GM19035 (cell line): ENCODE results near the gene LUZP2.

Source experiments
- ATAC-seq: cut with Tn5 transposase; IDR thresholded peaks from one replicate; pipeline ENCODE4 v1.9.1; 2021; ENCODE audit not compliant: unreplicated experiment

The LUZP2 gene

GRCh38 chr11:24708616-24709015 is 211.8 kb downstream of the LUZP2 start:
- ATAC-seq, result no peak

GRCh38 chr11:24709928-24710565 is 213.2 kb downstream of the LUZP2 start:
- ATAC-seq, result no peak

GRCh38 chr11:24714601-24715000 is 217.7 kb downstream of the LUZP2 start:
- ATAC-seq, result no peak

- ATAC-seq, result no peak
Measured at GRCh38 chr11:24716403-24716802, 219.6 kb downstream of the LUZP2 start.

GRCh38 chr11:24723231-24723630 is 226.4 kb downstream of the LUZP2 start:
- no peak for ATAC-seq

GRCh38 chr11:24731554-24731953 is 234.7 kb downstream of the LUZP2 start:
- no peak for ATAC-seq

GRCh38 chr11:24734742-24735237 is 237.9 kb downstream of the LUZP2 start:
- ATAC-seq, result no peak

GRCh38 chr11:24738972-24739371 is 242.1 kb downstream of the LUZP2 start:
- ATAC-seq, result no peak

GRCh38 chr11:24739637-24740036 is 242.8 kb downstream of the LUZP2 start:
- ATAC-seq, result no peak

- ATAC-seq, result no peak
Measured at GRCh38 chr11:24747275-24748251, 250.7 kb downstream of the LUZP2 start.

- ATAC-seq, result no peak
Measured at GRCh38 chr11:24748261-24748660, 251.4 kb downstream of the LUZP2 start.

GRCh38 chr11:24754406-24754805 is 257.6 kb downstream of the LUZP2 start:
- ATAC-seq, result no peak

- no peak for ATAC-seq
Measured at GRCh38 chr11:24755260-24755839, 258.5 kb downstream of the LUZP2 start.

GRCh38 chr11:24759742-24760141 is 262.9 kb downstream of the LUZP2 start:
- no peak for ATAC-seq

GRCh38 chr11:24760681-24761080 is 263.8 kb downstream of the LUZP2 start:
- no peak for ATAC-seq

- no peak for ATAC-seq
Measured at GRCh38 chr11:24762076-24762475, 265.2 kb downstream of the LUZP2 start.

GRCh38 chr11:24767411-24767810 is 270.6 kb downstream of the LUZP2 start:
- ATAC-seq, result no peak

- ATAC-seq, result no peak
Measured at GRCh38 chr11:24773322-24773721, 276.5 kb downstream of the LUZP2 start.

- no peak for ATAC-seq
Measured at GRCh38 chr11:24779791-24780190, 282.9 kb downstream of the LUZP2 start.

- ATAC-seq, result no peak
Measured at GRCh38 chr11:24781288-24781687, 284.4 kb downstream of the LUZP2 start.

- ATAC-seq, result no peak
Measured at GRCh38 chr11:24793479-24793878, 296.6 kb downstream of the LUZP2 start.

GRCh38 chr11:24794064-24794463 is 297.2 kb downstream of the LUZP2 start:
- ATAC-seq, result no peak
